Measurements from ENCODE around the gene G6PC3. TPM values are rescaled to one million over a fixed set of nuclear protein-coding genes. Genes with fewer than 3 reads are reported as not detected.

G6PC3 gene
- total RNA-seq, 1 donor from 2014 or later, result 22.7 TPM

DNA sequence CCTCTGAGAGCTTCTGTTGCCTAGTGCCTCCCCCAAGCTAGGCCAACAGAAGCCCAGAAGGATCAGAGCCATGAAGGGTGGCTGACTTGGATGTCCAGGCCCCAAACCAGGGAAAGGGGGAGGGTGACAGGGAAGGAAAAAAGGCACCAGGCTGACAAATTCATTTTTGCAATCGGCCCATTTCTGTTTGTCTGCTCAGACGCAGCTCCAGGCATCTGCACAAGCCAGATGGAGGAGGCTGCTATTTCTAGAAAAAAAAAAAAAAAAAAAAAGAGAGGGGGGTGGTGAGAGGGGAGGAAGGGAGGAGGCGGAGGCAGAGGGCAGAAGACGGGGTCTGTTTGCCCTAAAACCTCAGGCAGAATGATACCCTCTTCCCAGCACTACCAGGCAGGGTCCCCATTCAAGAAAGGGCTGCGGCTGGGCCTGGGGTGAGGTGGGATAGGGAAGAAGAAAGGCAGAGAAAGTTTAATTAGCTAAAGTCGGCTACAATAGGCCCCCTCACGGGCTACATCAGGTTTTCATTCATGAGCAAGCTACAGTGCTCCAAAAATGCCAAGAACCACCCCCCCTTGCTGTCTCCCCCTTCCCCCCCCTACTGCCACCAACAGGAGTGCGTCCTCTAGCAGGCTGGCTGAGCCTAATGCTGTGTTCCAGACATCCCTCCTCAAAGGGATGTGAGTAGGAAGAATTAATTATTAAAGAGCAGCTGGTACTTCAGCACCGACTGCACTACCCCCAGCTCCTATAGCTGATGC is 50.5 kb downstream of the G6PC3 start:
- intact Hi-C loops (cut with micrococcal nuclease), result no loop called here

- intact Hi-C loops (cut with micrococcal nuclease), result loop anchor here (2.0 kb wide), 1 partner anchor 51 kb away; the partner anchor contains the start of gene G6PC3
These were observed 51.7 kb downstream of the G6PC3 start for GRCh38 chr17:44121997-44122815.

DNA sequence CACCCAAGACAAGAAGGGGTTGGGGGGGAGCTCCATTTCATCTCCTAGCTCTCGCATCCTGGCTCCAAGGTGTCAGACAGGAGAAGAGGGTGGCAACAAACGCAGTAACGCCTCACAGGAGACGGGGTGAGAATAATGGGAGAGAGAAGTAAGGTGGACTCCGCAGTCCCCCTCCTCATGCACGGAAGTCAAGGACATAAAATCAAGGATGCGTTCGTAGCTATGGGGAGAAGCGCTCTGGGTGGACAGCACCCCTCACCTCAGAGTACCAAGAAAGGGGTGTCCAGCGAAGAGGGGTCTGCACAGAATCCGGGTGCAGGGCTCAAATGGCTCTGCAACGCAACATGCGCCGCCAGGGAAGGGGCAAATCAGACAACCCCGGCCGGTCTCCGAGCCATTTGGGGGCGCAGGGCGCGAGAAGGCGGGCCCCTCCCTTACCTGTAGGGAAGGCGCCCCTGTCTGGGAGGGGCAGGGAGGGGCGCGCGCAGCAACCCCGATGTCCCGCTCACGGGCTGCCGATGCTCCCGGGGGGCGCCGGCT is 52.4 kb downstream of the G6PC3 start:
- intact Hi-C loops (cut with micrococcal nuclease), result loop anchor here (1.0 to 2.0 kb wide), 4 partner anchors 18 to 204 kb away; partner anchors contain the start of genes G6PC3, HROB and TMUB2

- intact Hi-C loops (cut with micrococcal nuclease), result loop anchor here (1.0 to 2.0 kb wide), 4 partner anchors 18 to 204 kb away; partner anchors contain the start of genes G6PC3, HROB and TMUB2
These were observed 53.0 kb downstream of the G6PC3 start, which contains the start of gene HDAC5 for GRCh38 chr17:44123356-44124117. HDAC5 (minus strand) TSS chr17:44123641; CDS start chr17:44117515, 6,126 bp downstream.

DNA sequence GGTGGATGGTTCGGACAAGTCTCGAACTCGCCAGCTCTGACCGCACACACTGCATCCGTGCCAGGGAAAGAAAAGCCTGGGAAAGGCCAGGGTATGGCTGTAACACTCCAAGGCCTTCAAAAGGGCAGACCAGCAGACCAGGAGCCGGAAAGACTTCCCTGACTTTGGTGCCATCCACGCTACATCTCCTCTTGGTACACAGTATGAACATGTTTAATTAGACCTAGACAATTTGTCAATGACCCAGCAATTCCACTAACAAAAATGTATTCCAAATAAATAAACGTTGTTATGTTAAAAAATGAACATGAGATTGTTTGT is 53.5 kb downstream of the G6PC3 start:
- intact Hi-C loops (cut with micrococcal nuclease), result no loop called here

Other genes starting within 250 kb of the G6PC3 start
- gene MPP3, start 237.6 kb upstream of the G6PC3 start, total RNA-seq, result not detected in 2 replicates
- gene CD300LG, start 223.6 kb upstream of the G6PC3 start, total RNA-seq, result not detected in 2 replicates
- 0.64 and 0.86 TPM in 2 replicates for gene MPP2, start 163.2 kb upstream of the G6PC3 start, total RNA-seq
- not detected in 2 replicates for gene PPY, start 128.3 kb upstream of the G6PC3 start, total RNA-seq
- not detected in 2 replicates for gene PYY, start 116.8 kb upstream of the G6PC3 start, total RNA-seq
- 0.20 and 0.41 TPM in 2 replicates for gene NAGS, start 66.1 kb upstream of the G6PC3 start, total RNA-seq
- gene TMEM101, start 55.8 kb upstream of the G6PC3 start, total RNA-seq, result 29.7 and 30.5 TPM in 2 replicates
- 66.8 and 69.2 TPM in 2 replicates for gene LSM12, start 4.1 kb upstream of the G6PC3 start, total RNA-seq
- gene HDAC5, start 52.9 kb downstream of the G6PC3 start, total RNA-seq, result 10.3 and 14.7 TPM in 2 replicates
- gene HROB, start 71.2 kb downstream of the G6PC3 start, total RNA-seq, result 14.3 and 15.2 TPM in 2 replicates
- 0.75 TPM in 1 of 2 replicates, not detected in the other for gene ASB16, start 100.0 kb downstream of the G6PC3 start, total RNA-seq
- 29.7 and 31.1 TPM in 2 replicates for gene TMUB2, start 116.2 kb downstream of the G6PC3 start, total RNA-seq
- gene ATXN7L3, start 129.1 kb downstream of the G6PC3 start, total RNA-seq, result 116 TPM in 2 replicates
- gene UBTF, start 148.9 kb downstream of the G6PC3 start, total RNA-seq, result 168 and 172 TPM in 2 replicates
- not detected in 2 replicates for gene SLC4A1, start 197.4 kb downstream of the G6PC3 start, total RNA-seq
- gene RUNDC3A, start 237.9 kb downstream of the G6PC3 start, total RNA-seq, result 0.11 and 0.20 TPM in 2 replicates